Measurements from ENCODE around the gene FGF13. TPM values are rescaled to one million over a fixed set of nuclear protein-coding genes. Genes with fewer than 3 reads are reported as not detected.

FGF13 gene
- total RNA-seq, 2 donors from 2014 or later: 1.6 to 2.1 TPM

DNA sequence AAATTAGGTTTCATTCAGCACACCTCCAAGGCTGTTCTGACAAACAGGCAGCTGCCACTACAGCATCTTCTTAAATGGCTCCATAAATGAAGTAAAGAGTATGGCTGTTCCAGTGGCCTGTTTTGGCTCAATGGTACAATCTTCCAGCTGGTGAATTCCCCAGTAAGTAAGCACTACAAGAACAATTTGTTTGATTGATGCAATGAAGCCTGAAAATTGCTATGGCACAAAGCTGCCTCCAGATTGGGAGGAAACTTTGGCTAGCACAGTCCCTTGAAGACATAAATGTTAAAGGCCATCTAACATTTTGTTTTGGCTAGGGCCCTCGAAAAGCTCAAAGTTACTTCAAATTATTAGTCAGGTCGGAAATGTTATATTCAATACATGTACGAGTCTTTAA lies 47.5 kb downstream of the FGF13 start:
- no peak overlapping the region for H3K9ac ChIP-seq (ENCODE audit: low read depth in 2 of 2, low read length in 2 of 2)
- DNase-seq: no peak
- intact Hi-C loops (cut with DNase I): no loop called here

GRCh38 chrX:138651494-138651893 lies 60.0 kb downstream of the FGF13 start:
- intact Hi-C loops (cut with DNase I): no loop called here
- no peak for DNase-seq
- H3K36me3 ChIP-seq: no peaks in the 10 kb centered on the region
- H3K4me1 ChIP-seq: no peaks in the 10 kb centered on the region
- H3K9me3 ChIP-seq: no peaks in the 10 kb centered on the region
- H3K27me3 ChIP-seq: no peaks in the 10 kb centered on the region
- H3K4me3 ChIP-seq: no peak overlapping the region
- TF ChIP-seq CTCF (IDR thresholded peaks at IDR 0.05): no peak
- no peak overlapping the region for H3K9ac ChIP-seq (ENCODE audit: low read depth in 2 of 2, low read length in 2 of 2)
- no peak overlapping the region for H3K27ac ChIP-seq

More for the DNA sequence above, 47.5 kb downstream of the FGF13 start:
- Histone ChIP-seq H3K9me3 (no peaks in the 10 kb centered on the region), H3K4me1 (no peaks in the 10 kb centered on the region), H3K36me3 (no peaks in the 10 kb centered on the region), H3K27me3 (no peaks in the 10 kb centered on the region), H3K4me3 (no peak overlapping the region), H3K27ac (no peak overlapping the region)
- no peak for TF ChIP-seq CTCF (IDR thresholded peaks at IDR 0.05)

GRCh38 chrX:138648568-138648967 lies 62.9 kb downstream of the FGF13 start:
- H3K9me3 ChIP-seq: no peaks in the 10 kb centered on the region
- H3K4me3 ChIP-seq: no peak overlapping the region
- H3K27ac ChIP-seq: no peak overlapping the region
- TF ChIP-seq CTCF (IDR thresholded peaks at IDR 0.05): no peak
- no peak overlapping the region for H3K9ac ChIP-seq (ENCODE audit: low read depth in 2 of 2, low read length in 2 of 2)
- DNase-seq: no peak
- H3K36me3 ChIP-seq: no peaks in the 10 kb centered on the region
- no peaks in the 10 kb centered on the region for H3K27me3 ChIP-seq
- intact Hi-C loops (cut with DNase I): no loop called here
- H3K4me1 ChIP-seq: no peaks in the 10 kb centered on the region

GRCh38 chrX:138638996-138639395 lies 72.5 kb downstream of the FGF13 start:
- no peaks in the 10 kb centered on the region for H3K27me3 ChIP-seq
- no peaks in the 10 kb centered on the region for H3K4me1 ChIP-seq
- no peak for DNase-seq
- H3K4me3 ChIP-seq: no peak overlapping the region
- H3K9me3 ChIP-seq: no peaks in the 10 kb centered on the region
- no peak overlapping the region for H3K27ac ChIP-seq
- no peak for TF ChIP-seq CTCF (IDR thresholded peaks at IDR 0.05)
- no peak overlapping the region for H3K9ac ChIP-seq (ENCODE audit: low read depth in 2 of 2, low read length in 2 of 2)
- H3K36me3 ChIP-seq: no peaks in the 10 kb centered on the region
- intact Hi-C loops (cut with DNase I): no loop called here

Small RNAs within 50 kb of the gene (microRNA-seq; reads per million reads assigned to microRNA genes)
- 12.1 reads per million, percentile 20 among the genes with 10 or more reads in this experiment for gene MIR504

Measured in colonic mucosa (tissue), 4 donors.